ENCODE results near the gene ADGRF4.

- TF ChIP-seq EZH2 (IDR thresholded peaks at IDR 0.05) (no peak), POLR2AphosphoS5 (IDR thresholded peaks at IDR 0.05; ENCODE audit: borderline replicate concordance, low read depth, low read length) (no peak)
Observed at GRCh38 chr6:47650553-47651432, 47.6 kb upstream of the ADGRF4 start.
